Gastrocnemius medialis (tissue), 4 donors: ENCODE results near the gene TSPAN2. TPM values are rescaled to one million over a fixed set of nuclear protein-coding genes. Genes with fewer than 3 reads are reported as not detected.
A peak's percentile ranks its signal among the peaks of the same experiment; 100 is the strongest.

Experiments
- ATAC-seq, 2 donors: fragments of 150-250 bp; one replicate each; pipeline ENCODE4 v1.9.1; 2016
- DNase-seq, 2 donors: peaks; one replicate each; pipeline ENCODE4 v3.0.0-alpha.2; 2019
- H3K27ac ChIP-seq, 4 donors: fragments of 200-600 bp; sonication (generic); 1 replicate in 1 of 4; 2 replicates in 3 of 4; pipeline ENCODE4 v1.5.1; 2016 to 2018; ENCODE audit warnings: mild to moderate bottlenecking in 2 of 4, moderate library complexity in 1 of 4
- H3K27me3 ChIP-seq, 3 donors: fragments of 200-600 bp; sonication (generic) in 2 of 3; 1 replicate in 1 of 3; 2 replicates in 2 of 3; pipeline versions ENCODE4 v1.5.1 to v1.6.0; 2016 to 2019; ENCODE audit warnings: mild to moderate bottlenecking in 1 of 3, moderate library complexity in 1 of 3
- H3K36me3 ChIP-seq, 2 donors: fragments of 200-600 bp; sonication (generic) in 1 of 2; one replicate each; pipeline ENCODE4 v1.5.1; 2017 to 2018
- H3K4me1 ChIP-seq, 2 donors: fragments of 200-600 bp; sonication (generic) in 1 of 2; one replicate each; pipeline ENCODE4 v1.5.1; 2016 to 2017; ENCODE audit warnings: mild to moderate bottlenecking in 2 of 2
- H3K4me3 ChIP-seq, 4 donors: fragments of 200-600 bp; sonication (generic) in 3 of 4; 1 replicate in 1 of 4; 2 replicates in 3 of 4; pipeline ENCODE4 v1.5.1; 2016 to 2019; ENCODE audit warnings: mild to moderate bottlenecking in 2 of 4
- H3K9me3 ChIP-seq, 3 donors: fragments of 200-600 bp; sonication (generic) in 2 of 3; 1 replicate in 1 of 3; 2 replicates in 2 of 3; pipeline ENCODE4 v1.5.1; 2016 to 2019
- POLR2A ChIP-seq, 2 donors: fragments of 450-650 bp; IDR thresholded peaks; one replicate each; pipeline ENCODE4 v1.6.1; 2017; ENCODE audit warnings: antibody characterized with exemption in 2 of 2, mild to moderate bottlenecking in 2 of 2, moderate library complexity in 2 of 2
- in situ Hi-C, 4 donors: fragments of 200-750 bp; cut with MboI; loops; one replicate each; pipeline versions ENCODE4 v1.15.0 to v1.8.0; 2017; ENCODE audit warnings: low sequenced_read_pairs in 4 of 4
- intact Hi-C: fragments of 100-400 bp; cut with DNase I; formaldehyde crosslinking; loops from one replicate; pipeline ENCODE4 v1.15.1; 2023; ENCODE audit warnings: low total_unique reads
- total RNA-seq, 4 donors: library from RNA; depleted of rRNA; stranded (reverse); fragments of >200 nt; gene quantifications; one replicate each; pipeline versions ENCODE4 v1.1.0 to v1.2.3, GENCODE V29; 2016
- TF ChIP-seq, protein P1 (sequence below), 5 experiments: fragments of 450-650 bp in 3 of 5; fragments of 200-600 bp in 2 of 5; sonication (generic) in 2 of 5; IDR thresholded peaks in 4 of 5; conservative IDR thresholded peaks in 1 of 5; 1 replicate in 4 of 5; 2 replicates in 1 of 5; pipeline ENCODE4 v1.5.1; 2016 to 2019; ENCODE audit warnings: antibody characterized with exemption in 5 of 5, mild to moderate bottlenecking in 3 of 5, moderate library complexity in 3 of 5

The TSPAN2 gene
- total RNA-seq, 4 donors from 2014 or later: 0.70 to 2.6 (median 2.0) TPM; not detected in 1

DNA sequence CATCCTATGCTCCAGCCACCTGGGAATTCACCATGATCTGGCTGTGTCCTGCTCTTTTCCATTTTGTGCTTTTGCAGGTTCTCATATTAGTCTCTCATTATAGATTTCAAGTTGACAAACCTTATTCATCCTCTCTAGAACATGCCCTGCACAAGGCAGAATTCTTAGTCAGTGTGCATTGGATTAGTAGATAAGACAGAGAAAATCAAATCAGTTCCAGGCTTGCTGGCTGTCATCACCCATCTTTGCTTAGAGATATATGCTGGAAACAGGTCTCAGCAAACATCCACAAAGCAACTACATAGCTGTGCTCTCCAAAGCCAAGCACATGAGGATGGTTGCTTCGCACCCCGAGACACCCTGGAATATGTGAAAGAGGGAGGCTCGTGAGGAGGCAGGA is 24.8 kb downstream of the TSPAN2 start:
- TF ChIP-seq, protein P1, sequence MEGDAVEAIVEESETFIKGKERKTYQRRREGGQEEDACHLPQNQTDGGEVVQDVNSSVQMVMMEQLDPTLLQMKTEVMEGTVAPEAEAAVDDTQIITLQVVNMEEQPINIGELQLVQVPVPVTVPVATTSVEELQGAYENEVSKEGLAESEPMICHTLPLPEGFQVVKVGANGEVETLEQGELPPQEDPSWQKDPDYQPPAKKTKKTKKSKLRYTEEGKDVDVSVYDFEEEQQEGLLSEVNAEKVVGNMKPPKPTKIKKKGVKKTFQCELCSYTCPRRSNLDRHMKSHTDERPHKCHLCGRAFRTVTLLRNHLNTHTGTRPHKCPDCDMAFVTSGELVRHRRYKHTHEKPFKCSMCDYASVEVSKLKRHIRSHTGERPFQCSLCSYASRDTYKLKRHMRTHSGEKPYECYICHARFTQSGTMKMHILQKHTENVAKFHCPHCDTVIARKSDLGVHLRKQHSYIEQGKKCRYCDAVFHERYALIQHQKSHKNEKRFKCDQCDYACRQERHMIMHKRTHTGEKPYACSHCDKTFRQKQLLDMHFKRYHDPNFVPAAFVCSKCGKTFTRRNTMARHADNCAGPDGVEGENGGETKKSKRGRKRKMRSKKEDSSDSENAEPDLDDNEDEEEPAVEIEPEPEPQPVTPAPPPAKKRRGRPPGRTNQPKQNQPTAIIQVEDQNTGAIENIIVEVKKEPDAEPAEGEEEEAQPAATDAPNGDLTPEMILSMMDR (IDR thresholded peaks at IDR 0.05 in 4 of 5, conservative IDR thresholded peaks at IDR 0.05 in 1 of 5): no peak
- TF ChIP-seq POLR2A (IDR thresholded peaks at IDR 0.05): no peak
- Histone ChIP-seq H3K9me3 (no peaks in the 10 kb centered on the region), H3K27me3 (no peaks in the 10 kb centered on the region), H3K36me3 (no peaks in the 10 kb centered on the region), H3K4me3 (no peak overlapping the region), H3K27ac (no peak overlapping the region), H3K4me1 (no peaks in the 10 kb centered on the region)
- DNase-seq (no peak), ATAC-seq (no peak)
- intact Hi-C loops (no loop called here), in situ Hi-C loops (loop anchor here in 1 of 4 donors (25.0 kb wide), 1 partner anchor 727 kb away; no protein-coding TSS in a partner anchor)

DNA sequence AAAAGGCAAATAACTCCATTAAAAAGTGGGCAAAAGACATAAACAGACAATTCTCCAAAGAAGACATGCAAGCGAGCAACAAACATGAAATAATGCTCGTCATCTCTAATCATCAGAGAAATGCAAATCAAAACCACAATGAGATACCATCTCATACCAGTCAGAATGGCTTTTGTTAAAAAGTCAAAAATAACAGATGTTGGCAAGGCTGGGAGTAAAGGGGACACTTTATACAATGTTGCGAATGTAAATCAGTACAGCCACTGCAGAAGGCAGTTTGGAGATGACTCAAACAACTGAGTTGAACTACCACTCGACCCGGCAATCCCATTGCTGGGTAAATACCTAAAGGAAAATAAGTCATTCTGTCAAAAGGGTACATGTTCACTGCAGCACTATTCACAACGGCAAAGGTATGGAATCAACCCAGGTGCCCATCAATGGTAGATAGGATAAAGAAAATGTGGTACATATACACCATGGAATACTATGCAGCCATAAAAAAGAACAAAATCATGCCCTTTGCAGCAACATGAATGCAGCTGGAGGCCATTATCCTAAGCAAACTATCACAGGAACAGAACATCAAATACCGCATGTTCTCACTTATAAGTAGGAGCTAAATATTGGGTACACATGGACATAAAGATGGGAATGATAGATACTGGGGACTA is 25.9 kb downstream of the TSPAN2 start:
- no peaks in the 10 kb centered on the region for H3K4me1 ChIP-seq
- ATAC-seq: no peak
- H3K9me3 ChIP-seq: no peaks in the 10 kb centered on the region
- H3K36me3 ChIP-seq: no peaks in the 10 kb centered on the region
- peak overlapping the region in 3 of 4 donors; percentile 52 to 55 (median 53) for H3K27ac ChIP-seq
- no peak for DNase-seq
- in situ Hi-C loops: loop anchor here in 1 of 4 donors (25.0 kb wide), 1 partner anchor 726 kb away; no protein-coding TSS in a partner anchor
- no peak for TF ChIP-seq POLR2A (IDR thresholded peaks at IDR 0.05)
- TF ChIP-seq, protein P1 (IDR thresholded peaks at IDR 0.05 in 4 of 5, conservative IDR thresholded peaks at IDR 0.05 in 1 of 5): no peak
- H3K4me3 ChIP-seq: no peak overlapping the region
- H3K27me3 ChIP-seq: no peaks in the 10 kb centered on the region
- intact Hi-C loops: no loop called here

DNA sequence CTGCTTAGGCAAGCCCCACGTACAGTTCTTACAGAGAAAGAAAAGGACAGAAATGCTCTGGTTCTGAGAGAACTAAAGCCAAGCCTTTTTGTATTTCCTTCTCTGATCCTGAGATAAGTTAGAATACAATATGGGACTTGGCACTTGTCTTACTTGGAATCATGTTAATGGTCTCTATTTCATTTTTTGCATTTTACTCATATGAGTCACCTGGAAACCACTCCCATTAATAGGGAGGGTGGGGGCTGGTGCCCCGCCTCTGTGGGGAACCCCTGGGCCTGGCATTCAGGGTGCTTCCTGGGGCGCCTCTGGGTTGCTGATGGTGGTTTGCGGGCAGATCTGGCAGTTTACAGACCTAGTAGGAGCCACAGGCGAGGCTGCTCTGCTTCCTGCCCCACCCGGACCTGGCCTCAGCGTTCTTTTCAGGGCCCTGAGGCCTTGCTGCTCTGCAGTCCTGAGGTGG is 26.7 kb downstream of the TSPAN2 start:
- Histone ChIP-seq H3K27me3 (no peaks in the 10 kb centered on the region), H3K9me3 (no peaks in the 10 kb centered on the region), H3K27ac (peak overlapping the region in 3 of 4 donors; percentile 52 to 55 (median 53)), H3K4me1 (no peaks in the 10 kb centered on the region), H3K4me3 (no peak overlapping the region), H3K36me3 (no peaks in the 10 kb centered on the region)
- DNase-seq (peak; percentile 5 to 26), ATAC-seq (peak; percentile 33 to 56)
- no peak for TF ChIP-seq POLR2A (IDR thresholded peaks at IDR 0.05)
- TF ChIP-seq, protein P1 (IDR thresholded peaks at IDR 0.05 in 4 of 5, conservative IDR thresholded peaks at IDR 0.05 in 1 of 5): no peak
- in situ Hi-C loops: loop anchor here in 1 of 4 donors (25.0 kb wide), 1 partner anchor 725 kb away; no protein-coding TSS in a partner anchor
- intact Hi-C loops: no loop called here

DNA sequence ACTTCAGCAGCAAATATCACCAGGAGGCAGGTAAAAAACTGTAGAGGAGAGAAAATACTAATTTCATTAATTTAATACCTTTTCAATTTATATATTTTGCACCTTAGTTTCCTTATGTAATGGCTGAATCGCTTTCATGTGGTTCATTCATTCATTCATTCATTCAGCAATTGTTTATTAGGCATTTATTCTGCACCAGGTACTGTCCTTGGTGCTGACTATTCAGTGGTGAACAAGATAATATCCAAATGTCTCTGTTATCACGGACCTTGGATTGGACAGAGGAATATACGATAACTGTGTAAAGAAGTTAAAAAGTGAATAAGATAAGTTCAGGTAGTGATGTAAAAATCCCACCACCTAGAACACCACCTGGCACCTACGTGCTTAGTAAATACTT is 28.8 kb downstream of the TSPAN2 start:
- Histone ChIP-seq H3K27ac (no peak overlapping the region), H3K4me3 (no peak overlapping the region), H3K9me3 (no peaks in the 10 kb centered on the region), H3K27me3 (no peaks in the 10 kb centered on the region), H3K4me1 (no peaks in the 10 kb centered on the region), H3K36me3 (no peaks in the 10 kb centered on the region)
- ATAC-seq (no peak), DNase-seq (no peak)
- intact Hi-C loops: no loop called here
- in situ Hi-C loops: loop anchor here in 1 of 4 donors (25.0 kb wide), 1 partner anchor 723 kb away; no protein-coding TSS in a partner anchor
- TF ChIP-seq, protein P1 (IDR thresholded peaks at IDR 0.05 in 4 of 5, conservative IDR thresholded peaks at IDR 0.05 in 1 of 5): no peak
- TF ChIP-seq POLR2A (IDR thresholded peaks at IDR 0.05): no peak
